GM12801 (cell line): Measurements from ENCODE around the gene BLCAP.

ENCODE experiments used
- CTCF ChIP-seq: IDR thresholded peaks from one replicate; pipeline ENCODE4 v1.5.1; 2011; ENCODE audit warnings: control low read depth; ENCODE audit not compliant: insufficient read length; ENCODE audit errors: extremely low read depth

Gene BLCAP

GRCh38 chr20:37527638-37528445 is at the start of gene BLCAP:
TSS of gene BLCAP (minus strand) at chr20:37527876. CDS start at chr20:37519174, 8,702 bp downstream.
- TF ChIP-seq CTCF = no peak

- TF ChIP-seq CTCF = no peak
Measured at GRCh38 chr20:37576911-37577310, 49.2 kb upstream of the BLCAP start.

- TF ChIP-seq CTCF = no peak
Measured at GRCh38 chr20:37575884-37576283, 48.2 kb upstream of the BLCAP start.

- no peak for TF ChIP-seq CTCF
Measured at GRCh38 chr20:37574199-37574890, 46.7 kb upstream of the BLCAP start.

- no peak for TF ChIP-seq CTCF
Measured at GRCh38 chr20:37573626-37574198, 46.0 kb upstream of the BLCAP start.

GRCh38 chr20:37571033-37571432 is 43.4 kb upstream of the BLCAP start:
- TF ChIP-seq CTCF = no peak

- TF ChIP-seq CTCF = no peak
Measured at GRCh38 chr20:37570419-37570818, 42.7 kb upstream of the BLCAP start.
